H1 (cell line): ENCODE data around the gene SMNDC1. TPM values are rescaled to one million over a fixed set of nuclear protein-coding genes. Genes with fewer than 3 reads are reported as not detected.
A peak's percentile ranks its signal among the peaks of the same experiment; 100 is the strongest.

ENCODE experiments used
- CTCF ChIA-PET: fragments of 300-600 bp; sonication (Branson Sonifier 250); formaldehyde crosslinking; loops from one replicate; lab custom pipeline; 2021; ENCODE audit not compliant: partially characterized antibody; lab: Charles Lee
- POLR2A ChIA-PET: fragments of 300-600 bp; sonication (Branson Sonifier 250); formaldehyde crosslinking; loops from one replicate; lab custom pipeline; 2021; ENCODE audit warnings: inconsistent platforms; ENCODE audit not compliant: partially characterized antibody; lab: Charles Lee
- DNase-seq, 2 experiments: peaks; one replicate each; pipeline versions ENCODE4 v3.0.0 to v3.0.0-alpha.2; 2010 to 2022; ENCODE audit warnings: low spot score in 2 of 2, low read depth in 1 of 2, mixed read lengths in 1 of 2
- FAIRE-seq: peaks from 2 replicates; lab custom pipeline; 2011; peaks lifted over from hg19 to GRCh38; lab: Jason Lieb, UNC
- H2AFZ ChIP-seq: 2 replicates; pipeline ENCODE4 v1.8.1; 2012; ENCODE audit warnings: low read length, inconsistent platforms
- H2AK5ac ChIP-seq: 2 replicates; pipeline ENCODE4 v1.6.1; 2013; ENCODE audit warnings: low read depth, low read length
- H2BK120ac ChIP-seq: replicated peaks from 2 replicates; pipeline ENCODE3; 2013; ENCODE audit warnings: low read depth, low read length, inconsistent platforms
- H2BK12ac ChIP-seq: 2 replicates; pipeline ENCODE4 v1.6.1; 2013; ENCODE audit warnings: low read depth, low read length
- H2BK15ac ChIP-seq: 2 replicates; pipeline ENCODE4 v1.6.1; 2013; ENCODE audit warnings: low read length
- H2BK20ac ChIP-seq: 2 replicates; pipeline ENCODE4 v1.6.1; 2013; ENCODE audit warnings: low read length
- H2BK5ac ChIP-seq: 2 replicates; pipeline ENCODE4 v1.6.1; 2013; ENCODE audit warnings: low read depth, low read length
- H3K14ac ChIP-seq: 2 replicates; pipeline ENCODE4 v1.6.1; 2013; ENCODE audit warnings: inconsistent platforms; ENCODE audit not compliant: insufficient read length
- H3K18ac ChIP-seq: 2 replicates; pipeline ENCODE4 v1.6.1; 2013; ENCODE audit warnings: low read length; ENCODE audit errors: extremely low read depth
- H3K23ac ChIP-seq: 2 replicates; pipeline ENCODE4 v1.6.1; 2013; ENCODE audit warnings: inconsistent platforms; ENCODE audit not compliant: insufficient read length
- H3K23me2 ChIP-seq: 2 replicates; pipeline ENCODE4 v1.6.1; 2013; ENCODE audit warnings: low read depth, low read length
- H3K27ac ChIP-seq: 2 replicates; pipeline ENCODE4 v1.6.1; 2011; ENCODE audit warnings: low read depth, low read length, inconsistent platforms
- H3K27me3 ChIP-seq, 4 experiments: replicated peaks in 1 of 4; 1 replicate in 1 of 4; 2 replicates in 3 of 4; pipeline versions ENCODE4 v1.6.1 to v1.8.1; 2011 to 2013; ENCODE audit warnings: low read length in 3 of 4, mild to moderate bottlenecking in 3 of 4, inconsistent platforms in 2 of 4, mixed read lengths in 2 of 4, moderate library complexity in 1 of 4; ENCODE audit not compliant: control insufficient read depth in 3 of 4, insufficient read depth in 3 of 4; ENCODE audit errors: extremely low read depth in 1 of 4
- H3K36me3 ChIP-seq, 4 experiments: 2 replicates each; pipeline versions ENCODE4 v1.6.1 to v1.8.1; 2011 to 2013; ENCODE audit warnings: mild to moderate bottlenecking in 4 of 4, low read length in 3 of 4, moderate library complexity in 2 of 4, control low read depth in 1 of 4, inconsistent platforms in 1 of 4; ENCODE audit not compliant: insufficient read depth in 4 of 4, control insufficient read depth in 2 of 4
- H3K4ac ChIP-seq: replicated peaks from 2 replicates; pipeline ENCODE3; 2013; ENCODE audit warnings: low read length, low read depth, mixed read lengths, inconsistent platforms; ENCODE audit not compliant: insufficient read length
- H3K4me1 ChIP-seq, 4 experiments: replicated peaks in 1 of 4; 1 replicate in 1 of 4; 2 replicates in 3 of 4; pipeline versions ENCODE4 v1.6.1 to v1.8.1; 2011 to 2013; ENCODE audit warnings: low read length in 3 of 4, inconsistent platforms in 2 of 4, mixed read lengths in 1 of 4; ENCODE audit not compliant: insufficient read depth in 4 of 4, control insufficient read depth in 3 of 4
- H3K4me2 ChIP-seq, 2 experiments: 2 replicates each; pipeline versions ENCODE4 v1.6.1 to v1.8.1; 2011 to 2013; ENCODE audit warnings: low read depth in 2 of 2, low read length in 2 of 2, control low read depth in 1 of 2, inconsistent platforms in 1 of 2, mild to moderate bottlenecking in 1 of 2; ENCODE audit not compliant: insufficient read depth in 1 of 2
- H3K4me3 ChIP-seq, 4 experiments: fragments of 200-600, 300-600 bp in 1 of 4; sonication (generic), shearing (Covaris generic), sonication (Bioruptor Twin) in 1 of 4; 2 replicates each; pipeline versions ENCODE4 v1.5.1 to v1.8.1; 2011 to 2016; ENCODE audit warnings: low read length in 4 of 4, low read depth in 3 of 4, control low read depth in 2 of 4, inconsistent platforms in 2 of 4, mild to moderate bottlenecking in 2 of 4, mixed read lengths in 1 of 4, moderate library complexity in 1 of 4; ENCODE audit not compliant: insufficient read depth in 2 of 4; ENCODE audit errors: extremely low read depth in 1 of 4
- H3K56ac ChIP-seq: replicated peaks from 2 replicates; pipeline ENCODE3; 2013; ENCODE audit warnings: low read depth, mild to moderate bottlenecking, mixed read lengths, low read length, inconsistent platforms; ENCODE audit not compliant: insufficient read length
- H3K79me1 ChIP-seq: 2 replicates; pipeline ENCODE4 v1.6.1; 2013; ENCODE audit warnings: low read depth, low read length, control low read depth
- H3K79me2 ChIP-seq, 2 experiments: 2 replicates each; pipeline versions ENCODE4 v1.6.1 to v1.8.1; 2012 to 2013; ENCODE audit warnings: low read length in 2 of 2, mild to moderate bottlenecking in 2 of 2, inconsistent platforms in 1 of 2; ENCODE audit not compliant: insufficient read depth in 2 of 2, control insufficient read depth in 1 of 2
- H3K9ac ChIP-seq, 4 experiments: replicated peaks in 1 of 4; 1 replicate in 1 of 4; 2 replicates in 3 of 4; pipeline versions ENCODE4 v1.6.1 to v1.8.1; 2011 to 2013; ENCODE audit warnings: low read depth in 3 of 4, low read length in 3 of 4, control low read depth in 2 of 4, mild to moderate bottlenecking in 2 of 4, moderate library complexity in 2 of 4, inconsistent platforms in 1 of 4; ENCODE audit errors: extremely low read depth in 1 of 4
- H3K9me3 ChIP-seq, 2 experiments: 2 replicates each; pipeline versions ENCODE4 v1.6.1 to v1.8.1; 2012 to 2013; ENCODE audit warnings: mild to moderate bottlenecking in 2 of 2, moderate library complexity in 2 of 2, control low read depth in 1 of 2, inconsistent platforms in 1 of 2, low read depth in 1 of 2, low read length in 1 of 2, mixed read lengths in 1 of 2; ENCODE audit not compliant: insufficient read depth in 2 of 2
- H4K20me1 ChIP-seq, 2 experiments: replicated peaks in 1 of 2; 2 replicates each; pipeline versions ENCODE3 to v1.8.1; 2011 to 2013; ENCODE audit warnings: inconsistent platforms in 2 of 2, low read length in 2 of 2, mild to moderate bottlenecking in 1 of 2; ENCODE audit not compliant: insufficient read depth in 2 of 2, control insufficient read depth in 1 of 2
- H4K5ac ChIP-seq: 2 replicates; pipeline ENCODE4 v1.6.1; 2013; ENCODE audit warnings: low read length, low read depth, mixed read lengths, inconsistent platforms; ENCODE audit not compliant: insufficient read length
- H4K8ac ChIP-seq: 2 replicates; pipeline ENCODE4 v1.8.0; 2013; ENCODE audit warnings: mild to moderate bottlenecking, moderate library complexity, low read length, inconsistent platforms; ENCODE audit not compliant: insufficient read depth; ENCODE audit errors: extremely low read depth
- H4K91ac ChIP-seq: replicated peaks from 2 replicates; pipeline ENCODE3; 2013; ENCODE audit warnings: low read length, mixed read lengths, inconsistent platforms; ENCODE audit not compliant: insufficient read length
- BRCA1 ChIP-seq: IDR thresholded peaks from 2 replicates; pipeline ENCODE4 v1.6.1; 2012; ENCODE audit warnings: low read depth, low read length, improper control_type of control experiment
- CEBPB ChIP-seq: IDR thresholded peaks from 2 replicates; pipeline ENCODE4 v1.6.1; 2012; ENCODE audit warnings: low read depth, low read length
- HDAC2 ChIP-seq, 2 experiments: fragments of 300-600 bp in 1 of 2; sonication (generic) in 1 of 2; IDR thresholded peaks; 2 replicates each; pipeline ENCODE4 v1.6.1; 2011 to 2012; ENCODE audit warnings: low read depth in 2 of 2, low read length in 2 of 2, mild to moderate bottlenecking in 2 of 2, moderate library complexity in 2 of 2, borderline replicate concordance in 1 of 2, inconsistent platforms in 1 of 2
- NANOG ChIP-seq: IDR thresholded peaks from 2 replicates; pipeline ENCODE4 v1.6.1; 2011; ENCODE audit warnings: low read length, low read depth, mild to moderate bottlenecking, inconsistent platforms; ENCODE audit not compliant: insufficient read depth, poor library complexity, severe bottlenecking
- PHF8 ChIP-seq: fragments of 200-600 bp; sonication (generic); conservative IDR thresholded peaks from 2 replicates; pipeline ENCODE4 v1.7.1; 2012; ENCODE audit warnings: low read depth, mild to moderate bottlenecking, inconsistent platforms, low read length, moderate library complexity
- SIRT6 ChIP-seq: IDR thresholded peaks from one replicate; pipeline ENCODE4 v1.7.1; 2012; ENCODE audit warnings: low read length, inconsistent platforms
- SRF ChIP-seq: IDR thresholded peaks from 2 replicates; pipeline ENCODE4 v1.6.1; 2011; ENCODE audit warnings: mild to moderate bottlenecking, low read depth, low read length, moderate library complexity
- TAF1 ChIP-seq: IDR thresholded peaks from 2 replicates; pipeline ENCODE4 v1.6.1; 2011; ENCODE audit warnings: mild to moderate bottlenecking, low read depth, low read length
- TBP ChIP-seq: IDR thresholded peaks from 2 replicates; pipeline ENCODE4 v1.6.1; 2011; ENCODE audit warnings: low read depth, low read length, improper control_type of control experiment
- WGBS, 2 experiments: shearing (Covaris generic) in 1 of 2; methylation state at CpG; one replicate each; pipeline versions ENCODE4 v1.1.6 to v1.1.7; 2013 to 2015; ENCODE audit warnings: low lambda C conversion rate in 2 of 2, mixed read lengths in 2 of 2, inconsistent platforms in 1 of 2, low coverage in 1 of 2, missing lambda C conversion rate in 1 of 2; ENCODE audit not compliant: insufficient replicate concordance in 2 of 2, insufficient coverage in 1 of 2, insufficient read length in 1 of 2; ENCODE audit errors: extremely low coverage in 1 of 2, missing lambda C conversion rate in 1 of 2; 5-methylcytosine and 5-hydroxymethylcytosine counted together
- polyA plus RNA-seq, 7 experiments: library from polyadenylated mRNA; depleted of rRNA in 3 of 7; stranded (reverse) in 5 of 7; unstranded in 2 of 7; fragments of >200 nt in 5 of 7; fragments of 200-250 nt in 2 of 7; gene quantifications; 1 replicate in 5 of 7; 2 replicates in 1 of 7; 4 replicates in 1 of 7; pipeline versions ENCODE4 v1.2.1 to v1.2.3, GENCODE V29; 2011 to 2013; ENCODE audit warnings: missing spikeins in 2 of 7, mixed read lengths in 2 of 7
- total RNA-seq: library from RNA; stranded (reverse); fragmentation: NEBNext Ultra II Directional; extraction: Animal tissue kit (Norgen Biotek cat#: 25700); gene quantifications from 2 replicates; pipeline ENCODE4 v1.2.1, GENCODE V29; 2021

The SMNDC1 gene
- total and polyA plus RNA-seq, 2 of the 8 experiments (the other 6 are each of a cell fraction or from before 2014, with no cell fraction given): 8.1 to 48.6 TPM

DNA sequence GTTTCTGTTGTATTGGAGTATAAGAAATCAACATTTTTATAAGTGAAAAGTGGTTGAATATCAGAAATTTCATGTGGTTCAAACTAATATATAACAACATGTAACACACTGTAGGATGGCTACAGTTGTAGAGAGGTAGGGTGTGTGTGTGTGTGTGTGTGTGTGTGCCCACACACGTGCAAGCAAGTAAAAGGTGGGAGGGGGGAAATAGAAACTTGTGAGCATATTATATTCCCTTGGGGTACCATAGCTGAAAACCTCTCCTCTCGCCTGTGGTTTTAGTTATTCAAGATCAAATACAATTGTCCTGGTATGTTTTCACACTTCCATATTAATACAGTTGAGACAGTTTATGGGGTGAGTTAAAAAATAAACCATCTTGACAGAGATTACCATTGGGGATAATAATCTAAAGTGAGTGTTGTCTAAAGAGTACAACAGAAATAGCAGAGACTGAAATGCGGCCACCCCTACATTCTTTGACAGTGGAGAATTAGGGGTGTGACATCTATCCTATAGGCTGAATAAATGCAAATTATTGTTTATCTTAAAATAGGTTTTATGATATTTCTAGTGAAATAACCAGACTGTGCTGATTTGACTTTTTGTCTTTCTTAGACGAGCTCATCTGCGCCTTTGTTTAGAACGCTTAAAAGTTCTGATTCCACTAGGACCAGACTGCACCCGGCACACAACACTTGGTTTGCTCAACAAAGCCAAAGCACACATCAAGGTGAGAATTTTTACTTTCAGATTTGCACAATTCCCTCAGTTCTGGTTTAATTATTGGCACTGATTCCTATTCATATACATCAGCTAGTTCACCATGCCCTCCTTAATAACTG lies 25.9 kb downstream of the SMNDC1 start:
- Histone ChIP-seq H3K9me3 (no peaks in the 10 kb centered on the region), H3K23me2 (no peaks in the 10 kb centered on the region), H3K18ac (no peak overlapping the region), H4K8ac (no peak overlapping the region), H3K36me3 (no peaks in the 10 kb centered on the region; a peak in 1 of 8 replicates), H2AFZ (no peak overlapping the region)
- POLR2A ChIA-PET: interaction anchor here (0.9 to 1.6 kb wide), 2 partner anchors 10 to 24 kb away, joined by 3 to 4 read pairs; no protein-coding TSS in a partner anchor
- no peak for TF ChIP-seq CEBPB
- TF ChIP-seq NANOG: no peak
- TF ChIP-seq BRCA1: no peak
- TF ChIP-seq SIRT6: no peak
- TF ChIP-seq TAF1: no peak
- TF ChIP-seq SRF: no peak
- no peak for TF ChIP-seq PHF8
- no peak for TF ChIP-seq TBP
- TF ChIP-seq HDAC2 (IDR thresholded peaks at IDR 0.05; ENCODE audit: borderline replicate concordance in 1 of 2, low read depth in 2 of 2, low read length in 2 of 2): no peak
- TF ChIP-seq, all 59 proteins: peak for 0
- Histone ChIP-seq H3K27me3 (no peaks in the 10 kb centered on the region), H3K4ac (no peak overlapping the region), H2BK12ac (no peak overlapping the region), H3K27ac (no peak overlapping the region), H2AK5ac (no peak overlapping the region), H3K14ac (no peak overlapping the region), H4K20me1 (no peaks in the 10 kb centered on the region), H3K79me1 (no peaks in the 10 kb centered on the region), H3K9ac (no peak overlapping the region), H4K91ac (no peak overlapping the region), H2BK15ac (no peak overlapping the region), H3K4me1 (no peaks in the 10 kb centered on the region), H3K23ac (no peak overlapping the region), H3K4me3 (no peak overlapping the region), H3K79me2 (no peaks in the 10 kb centered on the region), H2BK20ac (no peak overlapping the region), H3K4me2 (no peak overlapping the region), H4K5ac (no peak overlapping the region), H3K56ac (no peak overlapping the region), H2BK5ac (no peak overlapping the region), H2BK120ac (no peak overlapping the region)
- FAIRE-seq: peak; percentile 24
- DNase-seq: no peak
- CTCF ChIA-PET: interaction anchor here (0.6 to 3.7 kb wide), 33 partner anchors 9 to 395 kb away, joined by 3 to 47 read pairs (median 4); partner anchors contain the start of gene MXI1
- 86% methylated on average over 7 of the region's 7 CpGs; no CpG with 5 or more reads in 1 of the 2 experiments for WGBS, 2 experiments
